H9 (cell line): ENCODE results near the gene GDI1. TPM values are rescaled to one million over a fixed set of nuclear protein-coding genes. Genes with fewer than 3 reads are reported as not detected.

Source experiments
- DNase-seq: peaks from one replicate; pipeline ENCODE4 v3.0.0-alpha.2; 2017
- H2AFZ ChIP-seq: one replicate; pipeline ENCODE4 v1.6.1; 2013; ENCODE audit warnings: mild to moderate bottlenecking, low read length, control low read depth, moderate library complexity
- H2AK5ac ChIP-seq: 2 replicates; pipeline ENCODE4 v1.6.1; 2013; ENCODE audit warnings: low read length, control low read depth, mixed read lengths; ENCODE audit not compliant: insufficient read length
- H2BK120ac ChIP-seq: one replicate; pipeline ENCODE4 v1.6.1; 2013; ENCODE audit warnings: low read depth, mild to moderate bottlenecking, low read length, control low read depth, inconsistent platforms; ENCODE audit not compliant: poor library complexity, severe bottlenecking
- H2BK12ac ChIP-seq: 2 replicates; pipeline ENCODE4 v1.6.1; 2013; ENCODE audit warnings: low read length, control low read depth, mixed read lengths, low read depth; ENCODE audit not compliant: insufficient read length
- H2BK15ac ChIP-seq: 2 replicates; pipeline ENCODE4 v1.6.1; 2013; ENCODE audit warnings: low read depth, low read length, control low read depth
- H2BK20ac ChIP-seq: one replicate; pipeline ENCODE4 v1.6.1; 2013; ENCODE audit warnings: low read depth, mild to moderate bottlenecking, low read length, control low read depth, inconsistent platforms; ENCODE audit not compliant: poor library complexity, severe bottlenecking
- H2BK5ac ChIP-seq: 2 replicates; pipeline ENCODE4 v1.6.1; 2013; ENCODE audit warnings: low read length, control low read depth, mixed read lengths; ENCODE audit not compliant: insufficient read length
- H3K14ac ChIP-seq: 2 replicates; pipeline ENCODE4 v1.6.1; 2013; ENCODE audit warnings: low read length, control low read depth; ENCODE audit not compliant: insufficient read depth
- H3K18ac ChIP-seq: 2 replicates; pipeline ENCODE4 v1.6.1; 2013; ENCODE audit warnings: low read depth, mild to moderate bottlenecking, mixed read lengths, low read length, control low read depth; ENCODE audit not compliant: insufficient read length
- H3K23ac ChIP-seq: 2 replicates; pipeline ENCODE4 v1.6.1; 2013; ENCODE audit warnings: low read length, control low read depth, mixed read lengths, low read depth; ENCODE audit not compliant: insufficient read length
- H3K23me2 ChIP-seq: 2 replicates; pipeline ENCODE4 v1.6.1; 2013; ENCODE audit warnings: low read depth, mild to moderate bottlenecking, mixed read lengths, low read length, control low read depth; ENCODE audit not compliant: insufficient read length, poor library complexity, severe bottlenecking
- H3K27ac ChIP-seq: 2 replicates; pipeline ENCODE4 v1.5.1; 2013; ENCODE audit warnings: low read length, control low read depth, mixed read lengths, low read depth; ENCODE audit not compliant: insufficient read length
- H3K27me3 ChIP-seq: 2 replicates; pipeline ENCODE4 v1.6.1; 2013; ENCODE audit warnings: low read length, control low read depth, inconsistent platforms; ENCODE audit not compliant: insufficient read depth
- H3K4ac ChIP-seq: 2 replicates; pipeline ENCODE4 v1.6.1; 2013; ENCODE audit warnings: low read depth, mild to moderate bottlenecking, control low read depth, inconsistent platforms, low read length, moderate library complexity
- H3K4me1 ChIP-seq: 2 replicates; pipeline ENCODE4 v1.6.1; 2013; ENCODE audit warnings: low read length, control low read depth, inconsistent platforms; ENCODE audit not compliant: insufficient read depth
- H3K4me2 ChIP-seq: 2 replicates; pipeline ENCODE4 v1.6.1; 2013; ENCODE audit warnings: low read length, control low read depth, mixed read lengths; ENCODE audit not compliant: insufficient read length, insufficient read depth
- H3K56ac ChIP-seq: 2 replicates; pipeline ENCODE4 v1.6.1; 2013; ENCODE audit warnings: low read depth, mild to moderate bottlenecking, mixed read lengths, low read length, control low read depth; ENCODE audit not compliant: insufficient read length
- H3K79me1 ChIP-seq: 2 replicates; pipeline ENCODE4 v1.6.1; 2013; ENCODE audit warnings: low read depth, mild to moderate bottlenecking, moderate library complexity, low read length, control low read depth, inconsistent platforms; ENCODE audit not compliant: insufficient read depth, poor library complexity, severe bottlenecking
- H3K79me2 ChIP-seq: 2 replicates; pipeline ENCODE4 v1.6.1; 2013; ENCODE audit warnings: low read length, control low read depth, inconsistent platforms; ENCODE audit not compliant: insufficient read depth
- H3K9ac ChIP-seq: 2 replicates; pipeline ENCODE4 v1.6.1; 2013; ENCODE audit warnings: low read length, control low read depth, mixed read lengths; ENCODE audit not compliant: insufficient read length; ENCODE audit errors: extremely low read depth
- H3K9me3 ChIP-seq: one replicate; pipeline ENCODE4 v1.6.1; 2013; ENCODE audit warnings: low read depth, low read length, inconsistent platforms; ENCODE audit not compliant: control insufficient read depth
- H3T11ph ChIP-seq: one replicate; pipeline ENCODE4 v1.6.1; 2013; ENCODE audit warnings: mild to moderate bottlenecking, low read length, control low read depth, inconsistent platforms
- H4K20me1 ChIP-seq: one replicate; pipeline ENCODE4 v1.6.1; 2013; ENCODE audit not compliant: control insufficient read depth, insufficient read length, insufficient read depth
- H4K5ac ChIP-seq: 2 replicates; pipeline ENCODE4 v1.6.1; 2013; ENCODE audit warnings: low read depth, mild to moderate bottlenecking, mixed read lengths, low read length, control low read depth; ENCODE audit not compliant: insufficient read length
- H4K8ac ChIP-seq: replicated peaks from 2 replicates; pipeline ENCODE4 v1.6.1; 2013; ENCODE audit warnings: low read length, control low read depth, mixed read lengths, low read depth; ENCODE audit not compliant: insufficient read length
- H4K91ac ChIP-seq: 2 replicates; pipeline ENCODE4 v1.6.1; 2013; ENCODE audit warnings: low read depth, mild to moderate bottlenecking, moderate library complexity, mixed read lengths, low read length, control low read depth; ENCODE audit not compliant: insufficient read length
- H3K27ac Mint-ChIP-seq, 3 experiments: 2 replicates in 2 of 3; 3 replicates in 1 of 3; pipeline ENCODE4 v1.8.0; 2020 to 2021; ENCODE audit warnings: mixed read lengths in 3 of 3, mild to moderate bottlenecking in 1 of 3, moderate library complexity in 1 of 3
- H3K27me3 Mint-ChIP-seq: 2 replicates; pipeline ENCODE4 v1.8.0; 2021; ENCODE audit warnings: low read depth, mild to moderate bottlenecking, moderate library complexity, mixed read lengths
- H3K36me3 Mint-ChIP-seq, 3 experiments: 2 replicates in 2 of 3; 3 replicates in 1 of 3; pipeline ENCODE4 v1.8.0; 2020 to 2021; ENCODE audit warnings: low read depth in 3 of 3, mixed read lengths in 3 of 3; ENCODE audit not compliant: insufficient read depth in 1 of 3
- H3K4me1 Mint-ChIP-seq, 2 experiments: 2 replicates each; pipeline ENCODE4 v1.8.0; 2020; ENCODE audit warnings: mixed read lengths in 2 of 2
- H3K4me3 Mint-ChIP-seq, 2 experiments: 2 replicates in 1 of 2; 3 replicates in 1 of 2; pipeline ENCODE4 v1.8.0; 2020 to 2021; ENCODE audit warnings: mild to moderate bottlenecking in 2 of 2, mixed read lengths in 2 of 2, moderate library complexity in 1 of 2
- H3K9me3 Mint-ChIP-seq, 2 experiments: 2 replicates in 1 of 2; 3 replicates in 1 of 2; pipeline ENCODE4 v1.8.0; 2020; ENCODE audit warnings: mild to moderate bottlenecking in 2 of 2, mixed read lengths in 2 of 2, moderate library complexity in 1 of 2
- WGBS: extraction: QIAGEN DNeasy Blood & Tissue Kit; methylation state at CpG from one replicate; pipeline ENCODE4 v1.1.7; 2013; ENCODE audit warnings: missing lambda C conversion rate, low lambda C conversion rate, mixed read lengths; ENCODE audit not compliant: insufficient read length; ENCODE audit errors: extremely low coverage; 5-methylcytosine and 5-hydroxymethylcytosine counted together
- total RNA-seq: library from RNA; stranded (reverse); gene quantifications from 2 replicates; pipeline ENCODE4 v1.2.1, GENCODE V29; 2021
- TF ChIP-seq, protein P1 (sequence below): fragments of 200-600 bp; sonication (generic); conservative IDR thresholded peaks from 3 replicates; pipeline ENCODE4 v1.8.0; 2021; ENCODE audit warnings: antibody characterized with exemption, mild to moderate bottlenecking

The GDI1 gene
- total RNA-seq, 1 experiment from 2014 or later: 111 TPM

DNA sequence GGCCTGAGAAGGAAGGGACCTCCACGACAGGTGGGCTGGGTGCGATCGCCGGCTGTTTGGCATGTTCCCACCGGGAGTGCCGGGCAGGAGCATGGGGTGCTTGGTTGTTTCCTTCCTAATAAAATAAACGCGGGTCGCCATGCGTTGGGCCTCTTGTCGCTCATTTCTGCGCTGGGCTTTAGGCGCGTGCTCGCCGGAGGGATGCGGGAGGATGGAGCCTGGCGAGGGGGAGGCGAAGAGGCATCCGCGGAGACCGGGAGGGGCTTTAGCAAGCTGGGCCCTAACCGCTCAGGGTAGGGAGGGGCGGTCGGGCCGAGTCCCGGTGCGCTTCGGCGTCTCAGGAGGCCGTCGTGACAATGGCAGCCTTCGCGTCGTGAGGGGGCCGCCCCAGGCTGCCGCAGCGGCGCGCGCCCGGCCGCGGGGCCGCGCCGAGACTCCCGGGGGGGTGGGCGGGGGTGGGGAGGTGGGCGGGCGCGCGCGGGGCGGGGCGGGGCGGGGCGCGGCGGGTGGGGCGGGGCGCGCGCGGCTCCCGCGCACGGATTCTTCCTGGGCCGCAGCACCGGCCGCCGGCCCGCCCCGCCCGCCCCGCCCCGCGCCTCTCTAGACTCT, 476 bp upstream of the GDI1 start:
- Histone ChIP-seq H3K4me1 (no peaks in the 10 kb centered on the region), H3K18ac (no peak overlapping the region), H4K5ac (no peak overlapping the region), H3K23ac (no peak overlapping the region), H4K91ac (no peak overlapping the region), H3K23me2 (peaks cover 7% of the 10 kb centered on the region), H2BK5ac (no peak overlapping the region), H3K4me2 (peak overlapping the region; percentile 29), H2BK20ac (no peak overlapping the region), H3K56ac (no peak overlapping the region), H3K14ac (peak overlapping the region; percentile 70; the same call in 1 of the 2 replicates), H2AK5ac (no peak overlapping the region), H3K79me1 (no peaks in the 10 kb centered on the region), H4K20me1 (no peaks in the 10 kb centered on the region), H2AFZ (no peak overlapping the region), H3K27ac (no peak overlapping the region), H3K79me2 (peaks cover 2% of the 10 kb centered on the region; the same call in 1 of the 2 replicates), H3T11ph (no peak overlapping the region), H3K9me3 (peaks cover 30% of the 10 kb centered on the region), H2BK15ac (no peak overlapping the region), H3K4ac (no peak overlapping the region), H3K9ac (peak overlapping the region; percentile 4), H4K8ac (no peak overlapping the region), H2BK12ac (no peak overlapping the region), H2BK120ac (no peak overlapping the region), H3K27me3 (no peaks in the 10 kb centered on the region)
- H3K27ac Mint-ChIP-seq: peak overlapping the region in 2 of 3 experiments; percentile 53 to 77; a peak in 3 of 7 replicates
- TF ChIP-seq, protein P1, sequence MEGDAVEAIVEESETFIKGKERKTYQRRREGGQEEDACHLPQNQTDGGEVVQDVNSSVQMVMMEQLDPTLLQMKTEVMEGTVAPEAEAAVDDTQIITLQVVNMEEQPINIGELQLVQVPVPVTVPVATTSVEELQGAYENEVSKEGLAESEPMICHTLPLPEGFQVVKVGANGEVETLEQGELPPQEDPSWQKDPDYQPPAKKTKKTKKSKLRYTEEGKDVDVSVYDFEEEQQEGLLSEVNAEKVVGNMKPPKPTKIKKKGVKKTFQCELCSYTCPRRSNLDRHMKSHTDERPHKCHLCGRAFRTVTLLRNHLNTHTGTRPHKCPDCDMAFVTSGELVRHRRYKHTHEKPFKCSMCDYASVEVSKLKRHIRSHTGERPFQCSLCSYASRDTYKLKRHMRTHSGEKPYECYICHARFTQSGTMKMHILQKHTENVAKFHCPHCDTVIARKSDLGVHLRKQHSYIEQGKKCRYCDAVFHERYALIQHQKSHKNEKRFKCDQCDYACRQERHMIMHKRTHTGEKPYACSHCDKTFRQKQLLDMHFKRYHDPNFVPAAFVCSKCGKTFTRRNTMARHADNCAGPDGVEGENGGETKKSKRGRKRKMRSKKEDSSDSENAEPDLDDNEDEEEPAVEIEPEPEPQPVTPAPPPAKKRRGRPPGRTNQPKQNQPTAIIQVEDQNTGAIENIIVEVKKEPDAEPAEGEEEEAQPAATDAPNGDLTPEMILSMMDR: no peak
- peak; percentile 54 for DNase-seq
- peak overlapping the region; percentile 70 to 85 for H3K4me3 Mint-ChIP-seq
- H3K9me3 Mint-ChIP-seq: peaks cover 67 to 87% of the 10 kb centered on the region in 2 experiments
- H3K27me3 Mint-ChIP-seq: no peaks in the 10 kb centered on the region
- no CpG with 5 or more reads among the region's 78 CpGs for WGBS
- H3K4me1 Mint-ChIP-seq: peaks cover 8 to 10% of the 10 kb centered on the region in 2 experiments
- peaks cover 20 to 63% (median 61%) of the 10 kb centered on the region in 3 experiments for H3K36me3 Mint-ChIP-seq
